GM18873 (cell line): ENCODE measurements around the gene TMEM80.
"Not testable (repeated sequence)": the region's sequence is repeated elsewhere in the genome, so short reads cannot be mapped to it uniquely, and the experiment has no call there.

Experiments used
- ATAC-seq: cut with Tn5 transposase; IDR thresholded peaks from one replicate; pipeline ENCODE4 v1.9.1; 2021; ENCODE audit warnings: mild to moderate bottlenecking, moderate library complexity, moderate number of reproducible peaks; ENCODE audit not compliant: unreplicated experiment, low FRiP score

The TMEM80 gene

DNA sequence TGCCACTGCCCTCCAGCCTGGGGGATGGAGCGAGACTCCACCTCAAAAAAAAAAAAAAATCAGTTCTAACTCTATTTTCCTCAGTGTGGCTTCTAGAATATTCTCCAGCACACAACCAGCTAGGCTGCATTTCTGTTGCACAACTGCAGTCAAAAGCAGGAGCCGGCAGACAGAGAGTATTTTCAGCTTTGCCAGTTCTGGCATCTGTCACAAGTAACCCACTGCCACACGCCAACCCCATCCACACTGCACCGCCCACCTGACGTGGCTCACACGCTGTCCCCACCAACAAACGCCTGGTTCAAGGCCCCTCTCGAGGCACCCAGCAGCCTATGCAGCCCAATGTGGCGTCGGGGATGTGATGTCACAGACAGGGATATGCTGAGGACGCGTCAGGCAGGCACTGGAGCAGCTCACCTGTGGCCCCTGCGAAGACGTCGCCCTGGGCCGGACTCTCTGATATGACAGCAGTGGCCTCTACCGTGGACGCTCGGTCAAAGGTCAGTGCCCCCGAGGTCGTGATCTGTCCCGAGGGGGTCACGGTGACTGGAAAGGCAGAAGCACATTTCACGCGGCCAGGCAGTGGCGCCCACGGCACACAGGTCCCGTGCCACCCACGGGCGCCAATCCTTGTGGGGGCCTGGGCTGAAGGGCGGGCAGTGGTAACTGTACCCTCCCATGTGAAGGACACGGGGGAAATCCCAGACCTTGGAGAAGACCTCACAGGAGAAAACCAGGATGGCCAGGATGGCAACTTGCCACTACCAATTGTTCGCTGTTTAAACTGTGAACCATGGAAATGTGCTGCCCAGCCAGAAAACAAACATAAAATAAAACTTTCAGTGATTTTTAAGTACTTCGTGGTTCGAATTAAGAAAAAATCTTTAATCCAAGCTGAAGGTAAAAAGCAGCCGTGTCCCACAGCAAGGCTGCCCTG is 16.1 kb upstream of the TMEM80 start:
- no peak for ATAC-seq

DNA sequence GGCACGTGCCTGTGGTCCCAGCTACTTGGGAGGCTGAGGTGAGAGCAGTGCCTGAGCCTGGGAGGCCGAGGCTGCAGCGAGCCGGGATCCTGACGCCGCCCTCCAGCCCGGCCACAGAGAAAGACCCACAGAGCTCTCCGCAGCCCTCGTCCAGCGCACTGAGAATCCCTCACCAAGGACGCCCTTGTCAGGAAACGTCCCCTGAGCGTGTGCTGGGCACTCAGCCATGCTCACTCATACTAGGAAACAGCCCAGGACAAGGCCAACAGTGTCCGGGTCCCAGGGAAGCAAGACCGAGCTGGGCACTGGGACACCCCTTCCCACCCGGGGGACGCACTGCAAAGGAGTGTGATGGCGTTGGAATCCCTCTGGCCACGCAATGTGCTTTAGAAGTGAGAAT is 15.1 kb upstream of the TMEM80 start:
- no peak for ATAC-seq

DNA sequence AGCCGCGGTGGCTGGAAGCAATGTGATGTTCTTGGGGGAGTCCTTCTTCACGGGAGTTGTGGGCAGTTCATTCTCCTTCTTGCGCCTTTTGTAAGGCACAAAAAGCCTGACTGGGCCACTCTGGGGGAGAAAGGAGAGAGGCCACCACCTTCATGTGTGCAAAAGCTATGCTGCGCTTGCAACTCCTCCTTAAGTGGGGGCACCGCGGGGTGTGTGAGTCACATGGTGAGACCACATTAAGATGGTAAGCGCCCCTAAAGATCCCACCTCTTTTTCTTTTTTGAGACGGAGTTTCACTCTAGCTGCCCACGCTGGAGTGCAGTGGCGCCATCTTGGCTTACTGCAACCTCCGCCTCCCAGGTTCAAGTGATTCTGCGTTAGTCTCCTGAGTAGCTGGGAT is 14.6 kb upstream of the TMEM80 start:
- ATAC-seq: no peak

DNA sequence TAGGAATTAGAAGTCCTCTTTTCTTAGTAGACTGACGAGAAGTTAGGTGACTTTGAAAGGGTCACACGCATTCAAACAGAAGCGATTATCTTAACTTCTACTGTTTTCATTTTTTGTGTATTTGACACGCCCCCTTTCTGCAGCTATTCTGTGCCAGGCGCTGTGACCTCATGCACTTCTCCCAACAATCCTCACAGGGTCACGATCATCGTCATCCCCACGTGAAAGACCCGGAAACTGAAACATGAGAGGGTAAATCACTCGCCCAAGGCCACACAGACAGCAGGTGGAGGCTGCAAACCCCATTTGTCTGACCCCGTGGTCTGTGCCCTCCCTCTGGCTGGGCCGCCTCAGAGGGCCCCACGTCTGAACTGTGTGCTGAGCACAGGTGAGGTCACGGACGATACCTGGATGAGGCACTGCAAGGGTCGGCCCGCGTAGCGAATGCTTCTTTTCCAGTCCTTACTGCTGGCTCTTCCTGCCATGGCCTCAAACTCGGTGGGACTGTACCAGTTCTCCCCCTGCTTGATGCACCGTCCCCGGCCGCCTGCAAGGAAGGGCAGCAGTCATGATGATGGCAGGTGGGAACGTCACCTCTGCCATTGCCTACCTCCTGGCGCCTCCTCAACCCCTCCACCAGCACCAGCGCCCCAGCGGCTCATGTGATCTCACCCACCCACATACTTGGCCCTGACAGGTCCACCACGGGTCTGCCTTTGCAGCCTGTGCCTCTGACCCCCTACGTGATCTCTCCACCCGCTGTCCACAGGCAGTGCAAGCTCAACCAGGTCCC is 9.0 kb upstream of the TMEM80 start:
- ATAC-seq: no peak

DNA sequence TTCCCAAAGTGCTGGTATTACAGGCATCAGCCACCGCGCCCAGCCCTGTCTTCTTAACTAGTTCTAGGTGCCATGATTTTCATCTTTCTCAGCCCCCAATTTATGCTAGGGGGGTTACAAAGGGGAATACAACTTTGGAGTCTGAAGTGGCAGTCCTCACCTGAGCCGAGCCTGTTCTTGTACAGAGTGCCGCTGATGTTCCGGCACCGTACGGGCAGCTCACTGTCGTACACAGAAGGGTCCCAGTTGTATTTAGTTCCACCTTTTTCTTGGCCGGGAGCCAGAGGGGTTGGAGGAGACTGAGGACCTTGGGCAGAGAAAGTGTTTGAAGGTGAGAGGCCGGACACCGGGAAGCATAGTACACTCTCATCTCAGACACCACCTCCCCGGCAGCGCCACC is 7.9 kb upstream of the TMEM80 start:
- ATAC-seq: no peak

DNA sequence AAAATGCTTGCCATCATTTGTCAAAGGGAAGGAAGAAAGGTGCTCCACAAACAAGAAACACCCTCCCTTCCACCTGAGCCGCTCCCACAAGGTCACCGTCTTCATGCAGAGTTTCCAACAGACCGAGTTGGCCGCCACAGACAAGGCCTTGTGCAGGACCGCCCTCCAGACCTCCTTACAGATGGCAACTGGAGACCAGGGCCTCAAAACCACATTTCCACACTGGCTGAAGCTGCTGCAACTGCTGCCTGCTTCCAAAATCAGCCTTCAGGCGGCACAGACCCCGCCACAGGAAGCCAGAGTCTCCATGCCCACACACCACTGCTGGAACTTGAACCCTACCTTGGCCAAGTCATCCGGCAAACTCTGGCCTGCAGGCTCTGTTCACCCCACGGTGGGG is 6.9 kb upstream of the TMEM80 start:
- no peak for ATAC-seq

DNA sequence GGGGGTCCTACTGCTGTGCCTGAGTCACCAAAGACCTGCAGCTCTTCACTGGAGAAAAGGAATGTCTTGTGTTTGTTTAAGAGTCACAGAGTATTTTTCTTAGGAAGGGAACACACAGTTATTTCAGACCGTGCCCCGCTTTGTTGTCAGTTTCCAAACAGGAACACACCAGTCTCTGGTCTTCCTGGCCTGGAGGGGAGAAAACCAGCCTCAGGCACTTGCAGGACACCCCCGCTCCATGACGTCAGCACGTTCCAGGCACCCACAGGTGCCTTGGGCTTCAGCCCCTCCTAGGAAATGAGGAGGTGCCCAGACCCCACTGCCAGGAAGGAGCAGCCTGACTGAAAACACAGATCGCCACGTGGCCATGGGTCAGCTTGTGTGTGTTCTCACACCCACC is 6.0 kb upstream of the TMEM80 start:
- no peak for ATAC-seq

DNA sequence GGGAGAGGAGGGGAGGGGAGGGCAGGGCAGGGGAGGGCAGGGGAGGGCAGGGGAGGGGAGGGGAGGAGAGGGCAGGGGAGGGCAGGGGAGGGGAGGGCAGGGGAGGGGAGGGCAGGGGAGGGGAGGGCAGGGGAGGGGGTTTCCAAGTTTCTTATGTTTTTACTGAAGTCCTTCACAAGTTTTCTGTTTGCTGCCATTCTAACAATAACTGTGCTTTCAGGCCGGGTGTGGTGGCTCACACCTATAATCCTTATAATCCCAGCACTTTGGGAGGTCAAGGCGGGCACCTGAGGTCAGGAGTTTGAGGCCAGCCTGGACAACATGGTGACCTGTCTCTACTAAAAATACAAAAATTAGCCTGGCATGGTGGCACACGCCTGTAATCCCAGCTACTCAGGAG is 5.4 kb upstream of the TMEM80 start:
- ATAC-seq: not testable (repeated sequence)

DNA sequence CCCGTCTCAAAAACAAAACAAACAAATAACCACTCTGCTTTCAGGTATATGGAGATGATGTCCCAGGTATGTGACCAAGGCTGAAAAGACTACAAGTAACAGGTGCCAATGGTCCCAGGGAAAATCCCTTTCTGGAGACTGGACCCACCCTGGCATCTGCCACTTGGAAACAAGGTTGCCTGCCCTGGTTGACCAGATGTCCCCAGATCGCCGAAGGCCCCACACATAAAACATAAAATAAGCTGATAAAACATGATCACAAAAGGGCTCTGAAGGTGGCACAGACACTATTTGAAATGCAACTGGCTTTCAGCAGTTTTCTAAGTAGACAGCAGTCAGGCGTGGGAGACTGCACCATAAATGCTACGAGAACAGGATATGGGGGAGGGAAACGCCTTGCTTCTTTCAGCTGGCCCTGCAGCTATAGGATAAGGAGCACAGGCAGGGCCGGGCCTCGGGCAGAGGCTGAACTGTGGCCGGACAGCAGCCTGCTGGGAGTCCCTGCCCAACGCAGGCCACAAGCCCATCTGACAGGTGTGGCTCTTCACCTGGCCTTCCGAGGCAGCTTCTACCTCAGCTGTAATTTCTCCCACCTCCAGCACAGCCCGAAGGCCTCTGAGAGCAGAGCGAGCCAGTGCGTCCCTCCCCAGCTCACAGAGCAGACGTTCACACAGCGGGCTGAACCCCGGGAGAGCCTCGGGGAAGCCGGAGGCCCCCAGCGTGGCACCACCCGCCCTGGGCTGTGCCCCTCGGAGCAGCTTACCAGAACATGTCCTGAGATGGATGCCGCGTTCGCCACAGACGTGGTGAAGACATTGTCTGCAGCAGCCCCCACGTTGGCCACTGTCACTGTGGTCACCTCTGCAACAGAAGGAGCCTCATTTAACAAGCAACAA is 4.6 kb upstream of the TMEM80 start:
- no peak for ATAC-seq

DNA sequence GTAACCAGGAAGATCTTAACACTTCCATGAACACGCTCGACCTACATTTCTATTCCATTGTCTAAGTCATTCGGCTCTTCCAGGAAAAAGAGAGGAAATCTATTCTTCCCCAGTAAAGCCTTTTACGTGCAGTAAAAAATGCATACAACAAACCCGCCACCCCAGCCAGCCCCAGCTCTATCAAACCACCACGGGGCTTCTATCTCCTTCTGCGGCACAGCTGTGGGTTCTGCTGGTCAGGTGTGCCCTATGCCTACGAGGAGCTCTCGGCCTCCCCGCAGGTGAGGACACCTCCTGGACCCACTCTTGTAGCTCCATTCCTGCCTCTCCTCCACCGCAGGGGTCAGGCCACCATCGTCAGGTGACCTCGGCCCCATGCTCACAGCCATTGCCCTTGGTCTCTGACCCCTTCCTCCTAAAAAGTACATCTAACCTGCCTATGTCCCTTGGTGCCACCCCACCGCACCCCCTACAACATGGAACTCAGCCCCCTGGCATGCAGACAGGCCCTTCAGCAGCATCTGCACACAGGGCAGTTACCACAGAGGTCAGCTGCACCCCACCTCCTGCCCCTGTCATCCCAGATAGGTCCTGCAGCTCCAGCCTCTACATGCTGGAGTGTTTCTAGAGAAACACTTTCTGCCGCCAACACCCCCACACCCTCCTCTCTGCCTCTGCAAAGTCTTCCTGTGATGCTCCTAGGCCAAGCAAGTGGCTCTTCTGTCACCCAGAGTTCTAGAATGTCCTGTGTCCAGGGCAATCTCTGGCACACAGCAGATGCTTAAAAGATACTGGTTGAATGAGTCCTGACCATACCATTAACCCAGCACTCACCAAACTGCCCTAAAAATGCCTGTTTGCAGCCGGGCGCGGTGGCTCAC is 3.7 kb upstream of the TMEM80 start:
- ATAC-seq: no peak

DNA sequence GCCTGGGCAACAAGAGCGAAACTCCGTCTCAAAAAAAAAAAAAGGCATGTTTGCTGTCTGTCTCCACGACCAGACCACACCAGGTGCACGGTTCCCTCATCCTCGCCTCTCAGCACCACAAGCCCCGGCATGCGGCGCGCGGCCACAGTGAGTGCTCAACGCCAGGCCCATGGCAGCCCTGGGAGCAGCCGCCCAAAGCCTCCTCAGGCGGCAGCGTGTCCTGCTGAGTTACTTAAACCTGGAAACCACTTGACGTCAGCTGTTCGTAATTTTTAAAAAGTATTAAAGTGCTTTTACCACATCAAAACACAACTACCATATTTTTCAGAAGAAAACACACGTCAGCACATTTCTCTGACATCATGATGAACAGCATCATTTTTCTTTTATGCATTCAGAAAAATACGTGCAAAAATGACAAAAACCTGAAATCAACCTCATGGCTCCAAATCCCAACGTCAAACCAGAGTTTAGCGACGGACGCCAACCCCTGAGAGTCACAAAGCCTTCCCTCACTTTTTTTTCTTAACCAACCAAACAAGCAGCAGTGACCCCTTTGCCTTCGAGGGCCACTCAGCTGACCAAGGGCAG is 2.7 kb upstream of the TMEM80 start:
- ATAC-seq: no peak

DNA sequence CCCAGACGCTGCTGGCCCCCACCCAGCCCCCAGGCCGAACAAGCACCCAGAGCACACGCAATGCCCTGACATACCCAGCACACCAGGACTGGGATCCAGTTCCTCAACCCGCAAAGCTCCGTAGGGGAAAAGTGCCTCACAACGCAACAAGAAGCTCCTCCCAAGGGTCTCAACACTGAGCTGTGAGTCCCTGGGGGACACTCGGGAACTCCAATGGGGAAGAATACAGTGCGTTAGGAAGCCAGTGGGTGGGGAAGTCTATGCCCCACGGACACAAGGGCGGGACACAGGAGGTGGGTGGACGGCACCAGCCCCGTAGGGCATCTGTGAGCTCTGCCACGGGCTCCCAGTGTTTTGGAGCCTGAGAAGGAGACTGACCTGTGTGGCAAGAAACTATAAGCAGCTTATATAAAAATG is 2.2 kb upstream of the TMEM80 start:
- ATAC-seq: no peak

DNA sequence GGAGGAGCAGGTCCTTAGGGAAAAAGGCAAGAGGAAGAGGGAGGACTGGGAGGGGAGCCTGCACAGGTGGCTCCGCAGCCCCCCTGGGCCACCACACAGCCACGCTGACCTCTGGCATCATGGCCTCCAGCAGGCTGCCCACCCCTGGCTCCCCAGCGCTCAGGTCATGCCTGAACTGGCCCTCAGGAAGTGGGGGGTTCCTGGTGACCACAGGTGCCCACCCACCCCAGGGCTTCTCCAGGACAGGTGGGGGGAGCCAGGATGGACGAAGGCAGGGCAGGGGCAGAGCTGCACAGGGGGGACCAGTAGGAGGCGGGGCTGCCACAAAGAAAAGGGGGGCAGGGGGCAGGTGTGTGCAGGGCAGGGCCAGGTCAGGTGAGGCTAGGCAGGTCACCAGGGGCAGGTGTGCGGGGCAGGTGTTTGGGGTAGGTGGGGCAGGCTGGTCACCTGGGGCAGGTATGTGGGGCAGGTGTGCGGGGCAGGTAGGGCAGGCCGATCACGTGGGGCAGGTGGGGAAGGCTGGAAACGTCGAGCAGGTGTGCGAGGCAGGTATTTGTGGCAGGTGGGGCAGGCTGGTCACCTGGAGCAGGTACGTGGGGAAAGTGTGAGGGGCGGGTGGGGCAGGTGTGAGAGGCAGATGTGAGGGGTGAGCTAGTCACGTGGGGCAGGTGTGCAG is 1.6 kb upstream of the TMEM80 start:
- ATAC-seq: no peak

DNA sequence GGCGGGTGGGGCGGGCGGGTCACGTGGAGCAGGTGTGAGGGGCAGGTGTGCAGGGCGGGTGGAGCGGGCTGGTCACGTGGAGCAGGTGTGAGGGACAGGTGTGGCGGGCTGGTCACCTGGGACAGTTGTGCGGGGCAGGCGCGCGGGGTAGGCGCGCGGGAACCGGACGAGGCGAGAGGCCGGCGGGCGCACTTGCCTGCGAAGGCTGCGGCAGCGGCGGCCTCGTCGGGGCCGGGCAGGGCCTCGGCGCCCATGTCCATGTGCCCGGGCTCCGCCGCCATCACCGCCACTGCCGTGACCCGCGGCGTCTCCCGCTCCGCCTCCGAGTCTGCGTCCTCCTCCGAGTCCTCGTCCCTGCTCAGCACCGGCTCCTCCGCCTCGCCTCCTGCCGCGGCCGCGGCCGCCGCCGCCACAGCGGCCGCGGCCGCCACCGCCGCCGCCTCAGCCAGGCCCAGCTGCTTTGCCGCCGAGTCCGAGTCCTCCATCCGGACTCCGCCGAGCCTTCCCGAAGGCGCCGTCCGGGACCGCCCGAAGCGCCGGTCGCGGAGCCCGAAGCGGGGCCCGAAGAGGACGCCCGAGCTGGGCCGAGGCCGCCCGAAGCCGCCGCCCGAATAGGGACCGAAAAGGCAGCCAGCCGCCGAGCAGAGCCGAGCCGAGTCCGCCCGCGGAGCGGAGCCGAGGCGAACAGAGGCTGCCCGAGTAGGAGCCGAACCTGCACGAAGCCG is 891 bp upstream of the TMEM80 start, which contains the start of gene DEAF1:
TSS of gene DEAF1 (minus strand) at position 660 of the 725 bp plus-strand sequence. CDS start at position 485, 175 bp downstream.
- ATAC-seq: no peak

DNA sequence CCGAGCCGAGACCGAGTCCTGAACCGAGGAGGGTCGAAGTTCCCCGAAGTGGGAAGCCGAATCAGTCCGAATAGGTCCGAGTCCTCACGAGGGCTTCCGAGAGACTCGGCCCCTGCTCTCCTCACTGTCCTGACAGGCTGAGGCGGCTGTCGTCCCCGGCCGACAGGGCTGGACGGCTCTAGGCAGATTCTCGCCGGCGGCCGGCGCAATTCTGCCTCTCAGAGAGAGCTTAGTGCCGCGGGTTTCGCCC is 403 bp upstream of the TMEM80 start:
- ATAC-seq: peak; percentile 85

DNA sequence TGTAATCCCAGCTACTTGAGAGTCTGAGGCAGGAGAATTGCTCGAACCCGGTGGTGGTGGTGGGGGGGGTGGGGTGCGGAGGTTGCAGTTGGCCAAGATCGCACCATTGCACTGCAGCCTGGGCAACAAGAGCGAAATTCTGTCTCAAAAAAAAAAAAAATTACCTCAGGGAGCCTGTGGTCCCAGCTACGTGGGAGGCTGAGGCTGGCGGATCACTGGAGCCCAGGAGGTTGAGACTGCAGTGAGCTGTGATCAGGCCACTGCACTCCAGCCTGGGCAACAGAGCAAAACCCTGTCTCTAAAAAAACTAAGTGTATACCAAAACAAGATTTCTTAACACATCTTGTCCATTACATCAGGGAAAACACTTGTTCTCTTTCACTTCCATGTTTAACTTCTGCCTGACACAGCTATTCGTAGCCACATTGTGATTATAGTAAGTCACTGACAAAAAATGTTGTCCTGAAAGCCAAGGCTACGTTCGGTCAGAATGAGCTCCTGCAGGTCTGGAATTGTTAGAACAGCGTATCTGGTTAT is 1.4 kb downstream of the TMEM80 start:
- ATAC-seq: no peak

DNA sequence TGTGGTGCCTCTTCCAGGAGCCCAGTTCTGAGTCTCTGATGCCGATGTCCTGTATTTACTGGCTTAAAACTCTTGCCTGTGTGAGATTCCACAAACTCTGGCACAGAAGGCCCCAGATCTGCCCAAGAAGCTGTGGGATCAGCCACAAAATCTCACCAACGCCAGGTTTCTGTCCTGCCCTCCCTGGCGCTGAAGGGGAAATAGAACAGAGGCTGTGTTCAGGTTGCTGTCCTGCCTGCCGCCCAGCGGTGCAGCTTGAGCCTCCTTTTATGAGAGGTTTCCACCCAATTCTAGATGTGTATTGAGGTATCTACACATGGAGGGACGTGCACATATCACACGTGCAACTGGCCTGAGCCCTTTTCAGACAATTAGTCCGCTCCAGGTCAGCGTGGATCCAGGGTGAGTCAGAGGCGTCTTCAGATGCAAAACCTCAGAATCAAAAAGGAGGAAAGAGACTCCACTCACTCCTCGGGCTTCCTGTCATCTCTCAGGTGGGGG is 2.2 kb downstream of the TMEM80 start:
- no peak for ATAC-seq
